DLD1 (cell line): Measurements from ENCODE around the gene ZNF747.
"Not testable (repeated sequence)": the region's sequence is repeated elsewhere in the genome, so short reads cannot be mapped to it uniquely, and the experiment has no call there.

Experiments used
- in situ Hi-C: cut with HindIII; loops from 2 replicates; pipeline ENCODE4 v1.10.0; 2017; ENCODE audit warnings: low sequenced_read_pairs

ZNF747 gene

DNA sequence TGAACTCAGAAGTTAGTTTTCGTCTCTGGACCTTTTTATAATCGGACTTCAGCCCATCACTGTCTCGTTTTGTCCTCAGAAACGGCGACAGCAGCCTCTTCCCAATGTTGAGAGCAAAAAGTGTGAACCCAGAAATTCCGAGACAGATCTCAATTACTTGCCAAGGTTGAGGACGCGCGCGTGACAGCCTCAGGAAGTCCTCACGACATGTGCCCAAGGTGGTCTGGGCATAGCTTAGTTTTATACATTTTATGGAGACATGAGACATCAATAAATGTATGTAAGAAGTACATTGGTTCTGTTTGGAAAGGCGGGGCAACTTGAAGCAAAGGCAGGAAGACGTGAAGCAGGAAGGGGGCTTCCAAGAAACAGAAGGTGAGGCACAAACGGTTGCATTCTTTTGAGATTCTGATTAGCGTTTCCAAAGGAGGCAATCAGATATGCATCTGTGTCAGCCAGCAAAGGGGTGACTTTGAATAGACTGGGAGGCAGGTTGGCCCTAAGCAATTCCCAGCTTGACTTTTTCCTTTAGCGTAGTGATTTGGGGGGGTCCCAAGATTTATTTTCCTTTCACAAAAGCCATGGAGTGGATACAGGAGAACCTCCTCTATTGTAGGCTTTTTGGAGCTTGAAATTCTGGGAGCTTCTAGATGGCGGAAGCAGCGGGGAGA, 583 bp upstream of the ZNF747 start:
- in situ Hi-C loops = no loop called here

DNA sequence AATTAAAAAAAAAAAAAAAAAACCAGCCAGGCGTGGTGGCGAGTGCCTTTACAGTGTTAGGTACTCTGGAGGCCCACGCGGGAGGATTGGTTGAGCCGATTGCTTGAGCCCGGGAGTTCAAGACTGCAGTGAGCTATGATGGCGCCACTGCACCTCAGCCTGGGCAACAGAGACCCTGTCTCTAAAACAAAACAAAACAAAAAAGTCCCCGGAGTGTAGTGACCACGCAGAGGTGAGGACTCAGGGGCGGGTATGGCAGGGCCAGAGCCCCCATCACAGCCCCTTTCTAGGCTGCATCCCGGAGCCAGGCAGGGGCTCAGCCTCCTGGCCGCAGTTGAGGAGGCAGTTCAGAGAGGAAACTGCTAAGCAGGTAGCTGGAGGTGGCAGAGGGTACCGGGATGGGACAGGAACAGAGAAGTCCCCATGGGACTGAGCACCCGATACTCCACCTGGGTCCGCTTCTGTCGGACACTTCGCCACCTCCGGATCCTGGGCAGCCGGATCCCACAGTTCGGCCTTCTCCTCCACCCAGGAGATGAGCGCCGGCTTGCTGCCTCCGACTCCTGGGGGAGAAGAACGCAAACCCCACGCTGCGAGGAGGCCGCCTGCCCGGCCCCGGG, 800 bp downstream of the ZNF747 start:
- in situ Hi-C loops = no loop called here

DNA sequence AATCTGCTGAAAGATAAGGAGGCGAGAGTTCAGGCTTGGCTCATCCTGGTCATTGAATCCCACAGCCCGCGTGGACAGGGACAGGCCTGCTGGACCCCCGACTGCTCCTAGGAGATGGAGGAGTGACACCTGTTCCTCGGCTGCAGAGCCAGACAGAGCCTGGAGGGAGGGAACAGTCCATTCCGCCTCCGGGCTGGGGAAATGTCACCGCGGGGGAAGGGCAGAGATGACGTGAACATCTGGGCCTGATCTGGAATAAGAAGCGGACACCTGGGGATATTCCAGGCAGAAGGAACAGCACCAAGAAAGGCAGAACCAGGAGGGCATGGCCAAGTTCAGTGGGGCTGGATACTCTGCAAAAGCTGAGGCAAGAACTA, 1.5 kb downstream of the ZNF747 start:
- in situ Hi-C loops = no loop called here

DNA sequence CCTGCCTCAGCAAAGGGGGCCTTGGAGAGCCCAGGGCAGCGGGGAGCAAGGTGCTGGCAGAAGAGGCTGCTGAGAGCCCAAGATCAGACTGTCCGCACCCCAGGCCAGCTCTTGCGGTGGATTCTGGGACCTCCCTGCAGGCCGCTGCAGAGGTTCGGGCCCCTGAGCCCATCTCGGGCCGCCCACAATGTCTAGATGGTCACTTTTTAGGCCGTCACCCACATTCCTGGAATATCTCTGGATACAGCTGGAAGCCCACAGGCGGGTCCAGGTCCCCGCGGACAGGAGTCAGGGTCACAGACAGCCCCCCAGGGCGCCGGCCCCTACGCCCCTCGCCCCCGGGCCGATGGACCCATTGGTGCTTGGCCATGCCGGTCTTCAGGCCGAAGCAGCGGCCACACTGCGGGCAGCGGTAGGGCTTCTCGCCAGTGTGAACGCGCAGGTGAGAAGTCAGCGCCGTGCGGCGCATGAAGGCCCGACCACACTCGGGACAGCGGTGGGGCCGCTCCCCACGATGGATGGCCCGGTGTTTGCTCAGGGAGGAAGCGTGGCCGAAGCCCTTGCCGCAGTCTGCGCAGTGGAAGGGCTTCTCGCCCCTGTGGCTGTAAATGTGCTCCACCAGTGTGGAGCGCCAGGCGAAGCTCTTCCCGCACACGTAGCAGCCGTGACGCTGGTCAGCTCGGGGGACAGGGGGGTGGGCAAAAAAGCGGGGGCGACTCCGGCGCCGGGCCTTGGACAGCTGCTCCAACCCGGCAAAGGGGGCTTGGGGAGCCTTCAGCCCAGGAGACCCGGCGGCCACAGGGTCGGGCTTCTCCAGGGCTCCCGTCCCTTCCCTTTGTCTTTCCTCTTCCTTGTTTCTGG, 2.1 kb downstream of the ZNF747 start:
- in situ Hi-C loops = no loop called here

DNA sequence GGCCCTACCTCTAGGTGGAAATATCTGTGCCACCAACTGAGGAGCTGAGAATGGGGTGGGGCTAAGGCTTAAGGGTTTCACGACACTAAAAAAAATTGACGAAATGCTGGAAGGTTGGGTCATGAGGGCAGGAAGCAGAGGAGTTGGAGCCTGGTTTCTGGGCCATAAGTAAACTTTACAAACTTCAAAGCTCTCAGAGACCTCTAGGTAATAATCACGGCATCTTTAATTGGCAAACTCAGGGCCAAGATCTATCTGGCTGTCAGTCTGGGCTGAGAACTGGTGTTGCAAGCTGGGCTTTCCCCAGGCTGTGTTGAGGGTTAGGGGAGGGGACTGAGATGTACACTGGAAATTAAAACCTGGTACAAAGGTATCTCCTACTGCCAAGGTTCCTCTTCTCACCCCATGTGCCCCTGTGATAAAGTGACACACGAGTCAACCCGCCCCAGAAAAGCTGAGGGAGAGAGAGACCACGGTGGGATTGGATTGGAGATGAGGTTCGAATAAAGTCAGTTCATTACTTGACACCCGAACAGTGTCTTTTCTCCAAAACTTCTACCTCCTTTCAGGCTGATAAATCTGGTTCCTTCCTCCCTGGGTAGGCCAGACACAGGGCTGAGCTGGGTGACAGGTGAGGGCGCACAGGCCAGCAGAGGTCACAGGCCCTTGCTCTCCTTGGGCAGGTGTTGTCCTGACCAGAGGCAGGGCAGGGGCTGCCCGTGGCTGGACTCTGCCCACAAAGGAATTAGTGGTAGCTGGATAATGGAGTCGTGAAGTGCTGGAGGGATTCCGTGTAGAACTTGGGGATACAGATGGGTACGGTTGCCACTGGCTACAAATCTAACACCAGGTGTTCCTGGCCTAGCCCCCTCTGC, 4.3 kb downstream of the ZNF747 start:
- in situ Hi-C loops = no loop called here

DNA sequence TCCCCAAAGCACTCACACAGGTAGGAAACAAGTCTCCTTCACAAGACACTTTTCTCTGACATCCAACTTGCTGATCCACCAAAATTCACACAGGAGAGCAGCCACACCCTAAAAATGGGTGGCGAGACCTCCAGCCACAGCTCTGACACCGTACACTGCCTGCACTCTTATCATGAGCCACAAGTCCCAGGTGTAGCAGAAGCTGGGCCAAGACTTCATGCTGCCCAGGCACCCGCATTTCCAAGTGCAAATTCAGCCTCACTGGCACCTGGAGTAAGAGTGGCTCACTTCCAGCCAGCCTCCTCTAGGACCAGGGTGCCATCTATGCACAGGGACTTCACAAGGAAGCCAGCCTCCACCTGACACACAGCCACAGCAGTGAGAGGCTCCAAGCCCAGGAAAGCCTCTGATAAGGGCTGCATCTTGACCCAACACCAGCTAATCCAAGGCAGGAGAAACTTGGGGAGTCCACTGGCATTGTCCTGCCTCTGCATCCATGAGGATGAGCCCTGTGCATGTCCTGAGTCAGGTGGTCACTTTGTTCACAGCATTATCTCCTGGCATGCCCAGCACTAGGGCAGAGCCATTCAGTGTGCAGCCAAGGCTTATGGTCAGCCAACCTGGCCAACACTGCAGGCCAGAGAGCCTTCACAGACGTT, 5.7 kb downstream of the ZNF747 start:
- in situ Hi-C loops = no loop called here

DNA sequence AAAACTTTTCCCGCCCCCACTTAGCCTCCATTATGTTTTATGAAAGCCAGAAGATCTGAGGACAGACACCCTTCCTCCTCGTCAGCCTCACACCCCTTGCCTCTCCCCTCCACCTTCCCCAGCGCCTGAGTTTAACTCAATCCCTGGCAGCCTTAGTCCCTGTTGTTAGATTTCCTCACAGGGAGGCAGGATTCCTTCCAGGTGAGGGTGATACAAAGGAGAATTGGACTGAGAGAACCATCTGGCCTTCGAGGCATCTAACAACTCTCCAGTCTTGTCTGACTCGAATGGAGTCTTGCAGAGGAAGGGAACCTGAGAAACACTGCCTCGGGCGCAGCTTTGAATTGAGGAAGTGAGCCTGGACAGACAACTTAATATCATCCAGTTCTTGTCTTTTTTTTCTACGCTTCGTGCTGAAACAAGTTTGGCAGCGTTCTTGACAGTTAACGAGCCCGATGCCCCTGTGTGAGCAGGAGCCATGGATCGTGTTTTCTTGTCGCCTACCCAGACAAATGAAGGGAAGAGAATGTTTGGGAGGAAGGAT, 7.0 kb downstream of the ZNF747 start:
- in situ Hi-C loops = no loop called here

DNA sequence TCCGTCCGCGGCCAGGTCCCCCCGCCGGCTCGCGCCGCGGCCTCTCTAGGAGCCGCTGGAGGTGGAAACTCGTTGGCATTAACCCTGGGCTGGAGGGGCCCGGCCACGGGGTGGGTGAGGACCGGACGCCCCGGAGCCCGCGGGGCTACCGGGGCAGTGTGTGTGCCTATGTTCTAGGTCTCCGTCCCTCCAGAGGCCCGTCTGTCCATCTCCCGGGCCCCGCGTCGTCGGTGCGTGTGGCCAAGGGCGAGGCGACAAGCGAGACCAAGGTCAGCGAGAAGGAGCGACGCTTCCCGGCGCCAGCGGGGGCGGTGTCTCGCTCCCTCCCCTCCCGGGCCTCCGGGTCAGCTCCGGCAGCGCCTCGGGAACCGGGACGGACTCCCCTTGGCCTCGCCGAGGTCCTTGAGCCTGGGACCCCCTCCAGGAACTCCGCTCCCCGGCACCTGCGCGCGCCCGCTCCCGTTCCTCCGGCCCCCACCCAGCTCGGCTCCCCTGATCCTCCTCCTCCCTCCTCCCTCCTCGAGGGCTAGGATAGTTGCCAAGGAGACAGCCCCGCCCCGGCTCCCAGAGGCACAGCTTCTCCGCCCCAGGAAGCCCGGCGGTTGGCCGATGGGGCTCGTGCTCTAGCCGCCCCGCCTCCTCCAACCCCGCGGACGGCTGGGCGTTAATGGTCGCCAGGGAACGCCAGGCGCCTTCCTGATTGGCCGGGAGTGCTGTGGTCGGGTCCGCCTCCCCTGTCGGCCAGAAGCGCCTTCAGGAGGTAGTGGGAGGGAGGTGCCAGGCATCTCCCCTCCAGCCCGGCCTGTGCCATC, 7.6 kb downstream of the ZNF747 start:
- in situ Hi-C loops = no loop called here

DNA sequence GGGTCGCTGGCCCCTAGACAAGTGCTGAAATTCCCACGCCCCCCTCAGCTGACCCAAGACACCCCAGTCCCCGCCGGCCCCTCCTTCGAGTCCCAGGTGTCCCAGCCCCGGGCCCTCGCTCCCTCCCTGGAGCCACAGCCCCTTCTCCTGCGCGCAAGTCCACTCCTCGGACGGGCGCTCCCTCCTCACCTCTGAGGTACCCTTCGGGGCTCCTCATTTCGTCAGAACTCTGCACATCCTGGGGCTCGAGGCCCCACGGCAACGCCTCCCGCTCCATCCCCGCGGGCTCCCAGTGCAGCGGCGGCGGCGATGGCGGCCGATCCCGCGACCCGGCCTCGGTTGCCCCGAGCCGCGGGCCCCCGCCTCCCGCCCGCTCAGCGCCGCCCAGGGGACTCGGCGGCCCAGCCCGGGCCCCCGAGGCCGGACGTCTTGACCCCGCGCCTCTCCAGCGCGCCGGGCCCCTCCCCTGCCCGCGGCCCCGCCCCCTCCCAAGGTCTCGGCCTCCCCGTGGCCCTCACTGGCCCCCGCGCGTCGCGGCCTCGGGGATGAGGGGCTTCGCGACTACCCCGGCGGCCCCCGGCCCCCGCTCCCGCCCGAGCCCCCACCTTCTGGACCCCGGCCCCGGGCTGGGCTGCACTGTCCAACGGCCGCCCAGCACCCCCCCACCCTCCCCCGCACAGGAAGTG, 8.4 kb downstream of the ZNF747 start, which contains the start of gene ZNF768:
TSS of gene ZNF768 (minus strand) at position 430 of the 686 bp plus-strand sequence. CDS start at position 277, 153 bp downstream.
- in situ Hi-C loops = no loop called here

DNA sequence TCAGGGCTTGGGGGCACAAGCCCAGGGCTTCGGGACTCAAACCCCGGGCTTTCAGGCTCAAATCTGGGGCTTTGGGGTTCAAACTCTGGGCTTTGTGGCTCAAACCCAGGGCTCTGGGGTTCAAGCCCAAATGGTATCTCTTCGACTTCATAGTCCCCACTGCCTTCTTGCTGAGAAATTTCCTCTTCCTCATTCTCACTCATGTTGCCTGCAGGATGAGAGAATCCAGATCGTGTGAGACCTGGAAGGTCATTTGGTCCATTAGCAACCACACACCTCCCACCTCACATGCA, 8.9 kb downstream of the ZNF747 start:
- in situ Hi-C loops = no loop called here

DNA sequence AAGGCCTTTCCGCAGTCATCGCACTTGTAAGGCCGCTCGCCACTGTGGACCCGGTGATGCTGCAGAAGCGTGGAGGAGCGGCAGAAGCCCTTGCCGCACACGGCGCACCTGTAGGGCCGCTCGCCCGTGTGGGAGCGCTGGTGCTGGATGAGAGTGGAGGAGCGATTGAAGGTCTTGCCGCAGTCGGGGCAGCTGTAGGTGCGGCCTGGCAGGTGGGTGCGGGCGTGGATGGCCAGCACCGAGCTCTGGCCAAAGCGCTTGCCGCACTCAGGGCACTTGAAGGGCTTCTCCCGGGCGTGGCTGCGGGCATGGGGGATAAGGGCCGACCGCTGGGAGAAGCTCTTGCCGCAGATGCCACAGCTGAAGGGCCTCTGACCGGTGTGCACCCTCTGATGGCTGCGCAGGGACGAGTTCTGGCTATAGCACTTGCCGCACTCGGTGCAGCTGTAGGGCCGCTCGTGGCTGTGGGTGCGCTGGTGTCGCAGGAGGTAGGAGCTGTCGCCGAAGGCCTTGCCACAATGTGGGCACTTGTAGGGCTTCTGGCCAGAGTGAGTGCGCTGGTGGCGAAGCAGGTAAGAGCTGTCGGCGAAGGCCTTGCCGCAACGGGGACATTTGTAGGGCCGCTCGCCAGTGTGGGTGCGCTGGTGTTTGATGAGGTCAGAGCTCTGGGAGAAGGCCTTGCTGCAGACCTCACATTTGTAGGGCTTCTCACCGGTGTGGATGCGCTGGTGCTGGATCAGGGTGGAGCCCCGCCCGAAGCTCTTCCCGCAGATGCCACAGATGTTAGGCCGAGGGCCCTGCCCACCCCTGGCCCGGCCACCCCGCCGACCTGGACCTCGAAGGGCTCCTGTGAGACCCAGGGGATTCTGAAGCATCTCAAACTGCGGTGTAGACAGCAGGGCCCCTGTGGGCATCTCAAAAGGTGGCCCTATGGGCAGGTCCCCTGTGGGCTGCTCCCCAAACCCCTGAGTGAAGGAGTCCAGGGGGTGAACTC, 9.8 kb downstream of the ZNF747 start:
- in situ Hi-C loops = no loop called here

DNA sequence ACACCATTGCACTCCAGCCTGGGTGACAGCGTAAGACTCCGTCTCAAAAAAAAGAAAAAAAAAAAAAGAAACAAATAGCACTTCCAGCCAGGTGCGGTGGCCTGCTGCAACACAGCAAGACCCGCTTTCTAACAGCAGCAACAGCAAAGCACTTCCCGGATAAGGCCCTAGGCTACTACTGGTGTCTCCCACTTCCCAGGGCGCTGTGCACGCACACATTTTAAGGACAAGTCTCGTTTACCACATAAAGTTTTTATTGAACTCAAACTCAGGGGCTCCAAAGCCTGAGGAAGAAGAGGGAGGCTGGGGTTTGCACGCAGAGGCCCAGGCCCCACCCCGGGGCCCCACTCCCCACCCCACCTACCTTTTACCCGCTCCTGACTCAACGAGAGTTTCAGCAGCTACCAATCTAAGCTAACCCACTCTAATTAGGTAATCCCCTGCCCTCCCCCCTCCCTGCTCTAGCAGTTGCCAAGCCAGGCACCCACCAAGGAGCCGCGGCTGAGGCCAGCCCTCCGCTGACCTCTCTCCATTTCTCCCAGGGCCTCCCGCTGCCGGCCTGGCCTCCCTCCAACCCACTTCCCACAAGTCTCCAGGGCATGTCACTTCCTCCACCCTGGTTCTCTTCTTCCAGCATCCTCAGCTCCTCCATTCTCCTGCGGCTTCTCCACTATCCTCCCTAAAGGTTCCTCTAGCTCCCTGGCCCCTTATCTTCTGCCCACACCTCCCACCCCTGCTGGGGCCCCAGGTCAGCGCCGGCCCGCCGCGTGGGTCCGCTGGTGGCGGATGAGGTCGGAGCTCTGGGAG, 10.7 kb downstream of the ZNF747 start:
- in situ Hi-C loops = no loop called here

DNA sequence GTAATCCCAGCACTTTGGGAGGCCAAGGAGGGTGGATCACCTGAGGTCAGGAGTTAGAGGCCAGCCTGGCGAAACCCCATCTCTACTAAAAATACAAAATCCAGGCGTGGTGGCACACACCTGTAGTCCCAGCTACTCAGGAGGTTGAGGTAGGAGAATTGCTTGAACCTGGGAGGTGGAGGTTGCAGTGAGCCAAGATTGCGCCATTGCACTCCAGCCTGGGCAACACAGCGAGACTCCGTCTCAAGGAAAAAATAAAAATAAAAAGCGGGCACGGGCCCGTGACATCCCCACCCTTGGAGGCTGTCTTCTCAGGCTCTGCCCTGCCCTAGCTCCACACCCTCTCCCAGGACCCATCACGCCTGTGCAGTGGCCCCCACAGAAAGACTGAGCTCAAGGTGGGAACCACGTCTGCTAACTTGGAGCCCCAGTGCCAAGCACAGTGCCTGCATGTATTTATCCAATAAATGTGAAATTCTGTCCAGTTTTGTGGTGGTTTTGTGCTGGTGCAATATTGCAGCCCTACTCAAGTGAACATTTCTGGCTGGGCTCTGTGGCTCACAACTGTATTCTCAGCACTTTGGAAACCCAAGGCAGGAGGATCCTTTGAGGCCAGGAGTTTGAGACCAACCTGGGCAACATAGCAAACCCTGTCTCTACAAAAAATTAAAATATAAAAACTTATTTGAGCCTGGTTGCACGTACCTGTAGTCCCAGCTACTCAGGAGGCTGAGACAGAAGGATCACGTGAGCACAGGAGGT, 11.8 kb downstream of the ZNF747 start:
- in situ Hi-C loops = not testable (repeated sequence)

DNA sequence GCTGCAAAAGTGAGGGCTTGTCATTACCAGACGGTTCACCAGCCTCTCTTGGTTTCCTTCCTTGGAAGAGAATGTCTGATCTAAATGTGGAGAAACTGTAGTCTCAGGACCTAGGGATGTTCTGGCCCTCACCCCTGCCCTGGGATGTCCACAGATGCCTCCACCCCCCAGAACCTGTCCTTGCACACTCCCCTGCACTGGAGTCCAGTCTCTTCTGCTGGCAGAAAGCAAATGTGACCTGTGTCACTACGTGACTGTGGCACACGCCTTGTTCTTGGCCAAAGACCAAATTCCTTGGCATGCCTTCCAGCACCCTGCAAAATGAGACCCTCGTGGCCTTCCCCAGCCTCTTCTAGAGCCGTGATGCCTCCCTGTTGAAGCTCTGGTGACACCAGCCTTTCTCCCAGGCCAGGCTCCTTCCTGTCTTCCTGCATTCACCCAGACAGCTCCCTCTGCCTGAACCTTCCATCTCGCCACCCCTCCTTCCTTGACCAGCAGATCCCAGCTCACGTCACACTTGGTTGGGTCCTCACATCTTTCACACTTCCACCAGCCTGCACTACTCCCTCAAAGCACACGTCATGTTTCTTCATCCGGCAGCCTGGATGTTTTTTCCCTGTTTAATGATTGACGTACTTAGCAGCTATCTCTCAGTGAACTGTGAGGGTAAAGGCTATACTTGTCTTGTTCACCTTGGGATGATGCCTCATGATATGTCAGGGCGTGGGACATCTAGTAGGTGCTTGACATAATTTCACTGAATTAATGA, 12.6 kb downstream of the ZNF747 start:
- in situ Hi-C loops = no loop called here

DNA sequence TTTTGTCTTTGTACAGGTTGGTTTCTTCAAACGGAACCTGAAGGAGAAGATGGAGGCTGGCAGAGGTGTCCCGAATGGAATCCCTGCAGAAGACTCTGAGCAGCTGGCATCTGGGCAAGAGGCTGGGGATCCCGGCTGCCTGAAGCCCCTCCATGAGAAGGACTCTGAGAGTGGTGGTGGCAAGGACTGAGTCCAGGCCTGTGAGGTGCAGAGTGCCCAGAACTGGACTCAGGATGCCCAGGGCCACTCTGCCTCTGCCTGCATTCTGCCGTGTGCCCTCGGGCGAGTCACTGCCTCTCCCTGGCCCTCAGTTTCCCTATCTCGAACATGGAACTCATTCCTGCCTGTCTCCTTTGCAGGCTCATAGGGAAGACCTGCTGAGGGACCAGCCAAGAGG, 13.2 kb downstream of the ZNF747 start:
- in situ Hi-C loops = no loop called here
